Right renal cortex interstitium (tissue), 3 donors: ENCODE results near the gene GABRA6. TPM values are rescaled to one million over a fixed set of nuclear protein-coding genes. Genes with fewer than 3 reads are reported as not detected.
"Not testable (repeated sequence)": the region's sequence is repeated elsewhere in the genome, so short reads cannot be mapped to it uniquely, and the experiment has no call there.

Experiments
- DNase-seq, 3 donors: peaks; one replicate each; pipeline ENCODE4 v3.0.0-alpha.2; 2013; ENCODE audit warnings: low read depth in 3 of 3, low spot score in 2 of 3
- polyA plus RNA-seq, 3 donors: library from polyadenylated mRNA; unstranded; fragments of 120-200 nt; gene quantifications; one replicate each; pipeline ENCODE4 v1.2.1, GENCODE V29; 2013; ENCODE audit not compliant: insufficient read length in 3 of 3

GABRA6 gene
- under 1 TPM in 1 of 3 donors, not detected in 2; 0.17 TPM for polyA plus RNA-seq

DNA sequence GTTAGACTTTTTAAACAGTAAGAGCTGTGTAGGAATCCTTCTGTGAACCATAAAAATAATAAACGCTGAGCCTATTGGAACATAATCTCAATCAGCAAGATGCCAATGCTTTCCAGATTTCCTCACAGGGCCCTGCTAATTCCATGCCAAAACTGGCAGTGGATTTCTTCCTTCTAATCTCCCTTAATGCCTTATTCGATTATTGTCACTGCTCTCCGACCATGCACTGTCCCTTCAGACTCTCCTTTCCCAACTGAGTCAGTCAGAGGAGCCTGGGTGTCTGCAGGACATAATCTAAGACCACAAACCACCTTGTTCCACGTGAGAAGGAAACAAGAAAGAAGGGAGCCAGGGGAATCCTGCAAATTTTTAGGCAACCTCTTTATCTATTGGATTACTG lies at the start of gene GABRA6:
Gene GABRA6, plus strand, starts transcription at position 261 of the 400 bp plus-strand sequence. CDS start 269 bp downstream, outside the sequence.
- DNase-seq, result no peak

DNA sequence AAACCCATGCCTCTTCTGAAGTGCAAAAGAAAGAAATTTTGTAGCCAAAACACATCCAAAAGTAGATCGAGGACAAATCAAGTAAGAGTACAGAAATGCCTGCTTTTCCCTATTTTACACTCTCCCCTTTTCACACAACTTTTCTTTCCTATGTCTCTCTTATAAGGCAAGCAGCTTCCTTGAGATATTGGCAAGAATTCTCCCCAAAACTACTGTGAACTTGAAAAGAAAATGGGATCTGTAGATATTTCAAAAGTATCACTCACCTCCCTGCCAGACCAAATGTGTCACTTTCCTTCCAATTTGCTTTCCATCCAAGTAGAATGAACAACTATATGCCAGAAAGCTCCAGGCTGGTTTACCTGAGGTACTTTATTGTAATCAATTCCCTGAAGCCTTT lies 47.9 kb upstream of the GABRA6 start:
- DNase-seq, result no peak

DNA sequence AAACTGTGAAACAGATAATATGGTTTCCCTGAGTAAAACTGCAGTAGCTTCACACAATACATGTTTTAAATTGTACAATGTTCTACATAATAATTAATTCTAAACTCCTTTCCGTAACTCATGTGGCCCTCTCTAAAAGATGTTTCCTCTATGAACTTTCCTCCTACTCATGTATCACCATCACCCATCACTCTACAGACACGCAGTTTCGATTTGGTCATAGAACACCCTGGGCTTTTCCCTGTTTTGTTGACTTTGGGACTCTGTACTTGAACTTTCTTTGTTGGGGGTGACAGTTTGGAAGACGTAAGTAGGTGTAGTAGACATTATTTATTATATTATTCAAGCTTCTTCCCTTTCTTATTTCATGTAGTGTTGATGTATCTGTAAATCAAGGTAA lies 44.1 kb upstream of the GABRA6 start:
- no peak for DNase-seq

DNA sequence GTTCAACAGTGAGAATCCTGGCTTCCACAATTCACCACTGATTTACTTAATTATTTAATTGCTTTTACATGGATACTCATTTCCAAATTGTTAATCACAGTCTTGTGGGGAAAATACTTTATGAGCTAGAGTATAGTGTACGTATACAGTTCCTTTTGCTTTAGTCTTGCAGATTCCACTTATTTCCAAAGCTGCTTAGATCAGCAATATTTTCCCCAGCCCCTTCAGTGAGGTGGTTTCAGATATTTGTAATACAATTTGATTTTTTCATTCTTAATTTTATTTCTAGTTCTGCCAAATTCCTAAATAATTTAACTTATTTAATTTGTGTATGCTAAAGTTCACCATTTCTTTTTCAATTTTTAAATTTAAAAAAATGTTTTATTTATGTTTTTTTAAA lies 40.3 kb upstream of the GABRA6 start:
- no peak for DNase-seq

DNA sequence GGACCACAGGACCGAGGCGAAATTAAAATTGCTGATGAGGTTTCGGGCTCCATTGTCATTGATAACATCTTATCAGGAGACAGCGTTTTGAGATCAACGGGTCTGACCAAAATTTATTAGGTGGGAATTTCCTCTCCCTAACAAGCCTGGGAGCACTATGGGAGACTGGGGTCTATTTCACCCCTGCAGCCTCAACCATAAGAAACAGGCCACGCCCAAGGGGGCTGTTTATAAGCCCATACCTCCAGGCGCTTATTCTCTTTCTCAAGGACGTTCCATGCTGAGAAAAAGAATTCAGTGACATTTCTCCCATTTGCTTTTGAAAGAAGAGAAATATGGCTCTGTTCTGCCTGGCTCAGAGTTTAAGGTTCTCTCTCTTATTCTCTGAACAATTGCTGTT lies 33.6 kb upstream of the GABRA6 start:
- not testable (repeated sequence) for DNase-seq

DNA sequence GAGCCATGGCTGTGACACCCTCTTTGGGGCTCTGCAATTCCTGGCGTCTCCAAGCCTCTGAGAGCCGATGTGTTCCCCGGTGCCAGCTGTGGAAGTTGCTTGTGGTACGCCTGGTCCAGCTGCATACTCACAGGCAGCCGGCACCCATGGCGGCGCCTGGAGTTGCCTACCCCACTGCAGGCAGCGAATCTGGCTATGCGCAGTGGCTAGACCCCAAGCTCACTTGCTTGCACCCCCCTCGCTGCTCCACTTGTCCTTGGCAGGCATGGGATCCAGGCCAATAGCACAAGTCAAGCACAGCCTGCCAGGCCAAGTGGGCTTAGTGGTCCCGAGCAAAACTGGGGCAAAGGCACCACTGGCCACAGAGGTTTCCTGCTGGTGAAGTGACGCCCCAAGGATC lies 24.7 kb upstream of the GABRA6 start:
- no peak for DNase-seq

DNA sequence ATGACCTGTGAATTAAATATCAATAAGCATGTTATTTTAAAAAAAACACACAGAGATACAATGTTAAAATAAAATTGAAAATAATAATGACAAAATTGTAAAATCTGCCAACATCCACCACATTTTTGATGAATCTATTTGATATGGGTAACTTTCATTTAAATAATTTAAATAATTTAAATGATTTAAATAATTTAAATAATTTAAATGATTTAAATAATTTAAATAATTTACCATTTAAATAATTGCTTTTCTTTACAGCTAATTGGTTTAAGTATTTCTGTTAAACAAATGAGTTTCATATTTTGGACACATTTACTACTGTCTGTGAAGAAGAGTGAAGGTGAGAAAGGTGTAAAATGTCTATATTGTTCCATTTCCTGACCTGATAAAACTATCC lies 22.1 kb upstream of the GABRA6 start:
- no peak for DNase-seq

DNA sequence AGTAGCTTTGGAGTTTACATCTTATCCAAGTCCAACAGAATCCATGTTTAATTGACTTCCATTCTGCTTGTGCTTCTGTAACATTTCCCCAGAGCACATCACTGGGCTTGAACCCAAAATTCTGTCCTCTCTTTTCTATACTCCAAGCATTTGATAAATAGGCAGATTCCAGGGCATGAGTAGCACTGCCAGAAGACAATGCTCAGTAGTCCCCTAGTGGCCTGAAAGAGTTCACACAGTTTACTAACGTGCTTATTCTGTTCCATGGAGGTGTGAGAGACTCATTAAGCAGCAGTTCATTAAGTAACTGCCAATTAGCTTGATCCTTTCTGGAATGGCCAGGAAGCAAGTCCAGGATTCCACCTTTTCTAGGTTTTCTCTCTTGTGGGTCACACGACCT lies 9.4 kb upstream of the GABRA6 start:
- no peak for DNase-seq

DNA sequence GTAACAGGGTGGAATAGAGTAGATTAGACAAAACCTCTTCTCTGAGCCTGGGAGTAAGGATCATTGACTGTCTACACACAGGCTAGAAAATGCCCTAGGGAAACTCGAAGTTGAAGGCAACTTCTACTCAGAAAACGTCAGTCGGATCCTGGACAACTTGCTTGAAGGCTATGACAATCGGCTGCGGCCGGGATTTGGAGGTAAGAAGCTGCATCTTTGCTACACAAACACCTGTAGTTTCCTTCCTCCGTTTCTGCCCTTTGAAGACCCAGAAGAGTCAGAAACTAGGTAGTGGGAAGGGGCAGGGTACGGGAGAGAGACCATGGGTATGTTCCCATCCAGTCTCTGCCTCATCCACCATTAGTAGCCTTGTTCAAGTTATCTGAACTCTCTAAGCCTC lies 628 bp downstream of the GABRA6 start:
- no peak for DNase-seq

DNA sequence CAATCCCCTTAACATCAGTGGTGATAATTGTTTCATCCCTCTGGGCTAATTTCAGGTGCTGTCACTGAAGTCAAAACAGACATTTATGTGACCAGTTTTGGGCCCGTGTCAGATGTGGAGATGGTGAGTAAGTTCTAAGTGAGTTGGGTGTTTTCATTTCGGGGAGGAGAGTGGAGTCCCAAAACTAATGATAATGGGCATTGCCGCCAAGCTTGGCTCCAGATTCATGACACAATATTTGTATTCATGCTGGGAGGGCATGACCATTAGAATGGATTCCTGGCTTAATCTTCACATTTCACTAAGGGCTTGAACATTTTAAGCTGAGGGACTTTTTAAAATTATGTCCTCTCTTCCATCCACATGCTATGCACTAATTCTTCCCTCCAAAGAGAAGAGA lies 1.4 kb downstream of the GABRA6 start:
- no peak for DNase-seq

DNA sequence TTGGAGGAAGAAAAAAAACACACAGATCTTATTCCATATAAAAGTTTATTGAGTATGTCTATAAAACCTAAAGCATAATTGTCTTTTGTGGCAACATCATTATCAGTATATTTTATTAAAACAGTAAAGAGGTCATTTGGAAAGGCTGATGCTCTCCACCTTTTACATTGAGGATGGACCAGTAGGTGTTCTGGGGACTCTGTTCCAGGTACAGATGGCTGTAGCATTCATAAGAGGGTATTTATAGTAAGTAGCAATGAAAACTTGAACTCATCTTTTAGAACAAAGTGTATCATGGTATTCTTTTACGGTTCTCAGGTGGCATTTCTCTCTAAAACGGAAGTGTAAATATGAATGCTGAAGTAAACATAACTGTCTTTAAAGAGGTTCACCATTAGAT lies 1.8 kb downstream of the GABRA6 start:
- no peak for DNase-seq

DNA sequence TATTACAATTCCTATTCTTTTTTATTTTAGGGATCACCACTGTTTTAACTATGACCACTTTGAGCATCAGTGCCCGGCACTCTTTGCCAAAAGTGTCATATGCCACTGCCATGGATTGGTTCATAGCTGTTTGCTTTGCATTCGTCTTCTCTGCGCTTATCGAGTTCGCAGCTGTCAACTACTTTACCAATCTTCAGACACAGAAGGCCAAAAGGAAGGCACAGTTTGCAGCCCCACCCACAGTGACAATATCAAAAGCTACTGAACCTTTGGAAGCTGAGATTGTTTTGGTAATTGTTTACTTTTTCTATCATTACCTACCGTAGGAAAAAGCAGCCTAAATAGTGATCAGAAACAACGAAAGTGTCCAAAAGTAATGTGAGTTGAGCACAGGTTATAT lies 6.4 kb downstream of the GABRA6 start:
- no peak for DNase-seq

DNA sequence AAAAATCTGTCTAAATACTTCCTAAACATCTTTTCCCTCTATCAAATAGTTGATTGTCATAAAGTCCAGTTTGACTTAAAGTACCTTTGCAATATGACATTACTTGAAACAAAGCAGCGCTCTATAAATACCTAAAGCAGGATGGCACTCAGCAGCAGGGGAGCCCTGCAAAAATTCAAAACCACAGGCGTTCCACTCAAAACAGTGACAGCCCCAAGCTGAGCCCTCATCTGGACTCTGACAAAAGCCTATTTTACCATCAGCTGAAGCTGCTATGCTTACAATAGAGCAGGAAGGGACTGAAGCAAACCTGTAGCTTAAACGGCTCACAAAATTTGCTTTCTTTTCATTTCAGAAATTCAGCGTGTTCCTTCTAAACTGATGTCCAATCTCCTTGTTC lies 11.5 kb downstream of the GABRA6 start:
- DNase-seq, result no peak

DNA sequence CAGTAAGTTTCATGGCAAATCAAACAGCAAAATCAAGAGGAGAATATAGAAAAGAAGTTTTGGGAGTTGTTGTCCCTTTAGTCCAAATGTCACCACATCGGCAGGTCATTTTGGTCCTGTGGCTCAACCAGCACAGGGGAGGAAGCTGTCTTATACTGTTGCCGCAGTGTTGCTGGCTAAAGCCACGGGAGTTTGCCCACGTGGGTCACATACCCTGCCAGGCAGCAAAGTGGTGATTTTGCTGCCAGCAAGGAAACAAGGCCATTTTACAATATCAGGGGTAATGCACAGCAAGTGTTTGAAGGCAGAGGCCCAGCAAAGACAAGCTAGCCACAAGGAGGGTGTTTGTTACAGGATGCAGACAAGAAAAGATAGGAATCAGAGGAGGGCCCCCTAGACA lies 14.5 kb downstream of the GABRA6 start:
- no peak for DNase-seq

DNA sequence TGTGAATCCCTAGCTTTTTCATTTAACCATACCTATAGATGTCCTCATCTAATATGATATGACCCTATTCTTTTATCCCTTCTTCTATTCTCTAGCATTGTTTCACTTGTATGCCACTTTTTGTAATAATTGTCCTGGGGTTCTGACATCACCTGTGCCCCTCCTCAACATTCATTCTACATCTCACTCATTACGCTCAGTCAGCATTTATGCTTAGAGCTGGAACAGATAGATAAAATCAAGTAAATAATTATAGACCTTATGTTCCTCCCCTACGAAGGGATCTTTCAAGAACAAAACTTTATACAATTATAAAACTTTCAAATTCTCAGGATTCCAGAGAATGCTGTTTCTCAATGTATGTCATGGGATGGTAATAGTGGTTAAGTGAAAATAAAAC lies 18.0 kb downstream of the GABRA6 start:
- DNase-seq, result no peak

DNA sequence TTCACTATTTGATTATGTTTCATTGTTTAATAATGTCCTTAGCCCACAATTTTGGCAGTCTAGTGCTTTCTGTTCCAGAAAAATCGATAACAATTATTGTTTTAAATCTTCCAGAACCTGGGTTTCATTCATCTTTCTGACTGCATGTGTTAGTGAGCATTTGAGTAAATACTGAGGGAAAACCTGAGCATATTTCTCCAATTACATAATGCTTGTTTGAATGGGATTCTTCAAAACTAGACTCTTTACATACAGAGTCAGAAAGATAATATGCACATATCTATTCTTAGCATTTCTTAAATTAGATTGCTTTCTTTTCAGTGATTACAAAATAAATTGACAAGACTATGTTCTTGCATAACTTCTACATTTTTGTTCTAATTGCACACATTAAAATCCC lies 21.9 kb downstream of the GABRA6 start:
- no peak for DNase-seq

DNA sequence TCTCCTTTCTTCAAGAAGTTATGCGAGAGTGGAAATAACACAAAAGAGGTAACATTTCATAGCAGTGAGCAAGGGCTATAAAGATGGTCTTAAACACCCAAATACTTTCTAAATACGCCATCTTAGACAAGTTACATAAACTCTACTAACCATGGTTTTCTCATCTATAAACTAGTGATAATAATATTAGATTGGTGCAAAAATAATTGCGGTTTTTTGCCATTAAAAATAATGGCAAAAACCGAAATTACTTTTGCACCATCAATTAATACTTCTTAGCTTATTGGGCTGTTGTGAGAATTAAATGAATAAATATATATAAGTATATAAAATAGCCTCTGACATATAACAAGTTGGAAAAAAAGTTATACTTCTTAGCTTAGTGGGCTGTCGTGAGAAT lies 23.7 kb downstream of the GABRA6 start:
- no peak for DNase-seq

DNA sequence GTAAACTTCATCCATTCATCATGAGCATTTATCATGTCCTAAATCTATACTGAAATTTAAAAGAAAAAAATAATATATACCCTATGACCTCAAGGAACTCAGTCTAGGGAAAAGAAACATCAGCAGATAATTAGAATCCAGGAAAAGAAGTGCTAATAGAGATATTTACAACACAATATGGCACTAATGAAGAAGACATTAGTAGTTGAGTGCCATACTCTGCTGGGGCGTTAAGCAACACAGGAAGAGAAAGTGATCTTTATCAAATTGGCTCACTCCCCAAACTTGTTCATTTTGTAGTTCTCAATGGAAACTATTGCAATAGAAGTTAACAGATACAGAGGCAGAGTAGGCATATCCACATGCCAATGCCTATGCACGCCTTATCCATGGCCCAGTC lies 27.5 kb downstream of the GABRA6 start:
- DNase-seq, result no peak

DNA sequence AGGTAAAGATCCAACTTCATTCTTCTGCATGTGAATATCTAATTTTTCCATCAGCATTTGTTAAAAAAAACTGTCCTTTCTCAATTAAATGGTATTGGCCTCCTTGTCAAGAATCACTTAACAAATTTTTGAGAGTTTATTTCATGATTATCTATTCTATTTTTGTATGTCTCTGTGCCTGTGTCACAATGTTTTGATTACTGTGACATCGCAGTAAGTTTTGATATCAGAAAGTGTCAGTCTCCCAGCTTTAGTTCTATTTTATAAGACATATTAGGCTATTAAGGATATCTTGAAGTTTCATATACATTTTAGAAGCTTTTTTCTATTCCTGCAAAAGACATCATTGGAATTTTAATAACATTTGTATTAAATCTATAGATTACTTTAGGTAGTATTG lies 33.6 kb downstream of the GABRA6 start:
- no peak for DNase-seq

DNA sequence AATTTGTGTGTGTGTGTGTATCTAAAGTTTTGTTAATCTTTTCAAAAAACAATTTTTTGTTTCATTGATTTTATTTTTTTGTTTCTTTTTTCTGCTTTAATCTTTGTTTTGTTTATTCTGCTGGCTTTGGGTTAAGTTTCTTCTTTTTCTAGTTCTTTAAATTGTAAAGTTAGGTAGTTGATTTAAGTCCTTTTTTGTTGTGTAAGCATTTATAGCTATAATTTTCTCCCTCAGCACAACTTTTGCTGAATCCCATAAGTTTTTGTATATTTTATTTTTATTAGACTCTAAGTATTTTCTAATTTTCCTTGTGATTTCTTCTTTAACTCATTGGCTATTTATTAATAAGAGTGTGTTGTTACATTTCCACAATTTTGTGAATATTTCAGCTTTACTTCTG lies 34.9 kb downstream of the GABRA6 start:
- DNase-seq, result no peak

DNA sequence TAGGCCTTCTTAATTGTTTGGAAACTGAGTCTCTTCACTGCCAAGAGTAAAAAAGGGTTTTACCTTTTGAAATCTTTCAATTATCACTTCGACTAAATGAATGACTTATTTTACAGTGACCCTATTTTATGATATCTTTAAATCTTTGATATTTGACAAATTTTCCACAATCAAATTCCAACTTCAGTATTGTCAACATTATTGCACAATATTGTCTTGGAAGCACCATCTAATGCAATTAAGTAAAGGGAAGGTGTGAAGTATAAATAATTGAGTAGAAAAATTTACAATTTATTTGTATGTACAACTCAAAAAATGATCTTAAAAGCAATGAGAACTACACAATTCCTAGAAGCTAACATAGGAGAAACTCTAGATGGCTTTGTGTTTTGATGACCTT lies 49.2 kb downstream of the GABRA6 start:
- DNase-seq, result no peak

DNA sequence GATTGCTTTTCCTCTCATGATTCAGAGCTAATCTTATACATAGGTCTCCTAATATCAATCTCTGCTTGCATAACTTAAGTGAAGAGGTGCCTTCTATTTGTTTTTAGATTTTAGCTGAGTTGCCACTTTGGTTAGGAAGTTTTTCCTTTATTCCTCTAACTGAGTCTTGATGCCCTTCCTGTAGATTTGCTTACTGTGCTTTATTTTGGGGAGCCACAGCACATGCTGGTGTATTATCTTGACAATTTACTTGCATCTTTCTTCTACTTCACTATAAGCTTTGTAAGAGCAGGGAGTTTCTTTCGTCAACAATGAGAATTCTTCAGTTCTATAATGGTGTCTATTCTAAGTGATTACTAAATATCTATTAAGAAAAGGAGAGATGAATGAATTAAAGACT lies 54.9 kb downstream of the GABRA6 start:
- DNase-seq, result no peak

DNA sequence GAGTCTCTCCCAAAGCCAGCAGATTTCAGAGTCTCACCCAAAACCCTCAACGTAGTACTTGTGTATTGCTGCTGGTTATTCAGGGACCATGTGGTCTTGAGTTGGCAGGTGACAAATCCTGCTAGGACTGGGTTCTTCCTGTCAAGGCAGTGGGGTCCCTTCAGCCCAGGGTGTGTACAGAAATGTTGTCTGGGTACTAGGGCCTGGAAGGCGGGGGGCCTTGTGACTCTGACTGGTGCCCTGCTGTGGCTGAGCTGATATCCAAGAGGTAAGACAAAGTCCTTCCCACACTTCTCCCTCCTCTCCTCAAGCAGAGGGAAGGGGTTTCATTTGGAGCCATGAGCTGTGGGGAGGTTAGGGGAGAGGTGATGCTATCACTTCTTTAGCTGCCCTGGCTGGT lies 58.8 kb downstream of the GABRA6 start:
- DNase-seq, result no peak

DNA sequence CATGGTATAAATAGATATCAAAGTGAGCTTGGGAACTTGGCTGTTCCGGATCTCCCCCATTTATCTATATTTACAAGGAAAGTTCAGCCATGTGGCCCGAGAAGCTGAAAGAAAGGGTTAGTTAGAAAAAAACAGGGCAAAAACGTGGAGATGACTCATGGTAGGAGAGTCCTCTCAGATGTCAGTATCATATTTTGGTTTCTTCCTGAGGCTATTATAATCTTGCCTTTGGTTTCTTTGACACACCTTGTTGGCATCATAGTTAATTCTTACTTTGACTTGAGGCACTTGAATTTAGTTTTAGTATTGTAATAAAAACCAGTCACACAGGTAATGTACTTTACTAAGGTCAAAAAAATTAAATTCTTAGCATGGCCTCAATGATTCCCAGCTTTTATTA lies 59.9 kb downstream of the GABRA6 start:
- DNase-seq, result no peak
